C1 segment of cervical spinal cord (tissue), 14 donors: ENCODE results near the gene TBCEL.
A peak's percentile ranks its signal among the peaks of the same experiment; 100 is the strongest.
"Not testable (repeated sequence)": the region's sequence is repeated elsewhere in the genome, so short reads cannot be mapped to it uniquely, and the experiment has no call there.

Source experiments
- DNase-seq, 14 donors: peaks; one replicate each; lab custom pipeline; 2025; lab: John Stamatoyannopoulos, UW

The TBCEL gene, protein sequence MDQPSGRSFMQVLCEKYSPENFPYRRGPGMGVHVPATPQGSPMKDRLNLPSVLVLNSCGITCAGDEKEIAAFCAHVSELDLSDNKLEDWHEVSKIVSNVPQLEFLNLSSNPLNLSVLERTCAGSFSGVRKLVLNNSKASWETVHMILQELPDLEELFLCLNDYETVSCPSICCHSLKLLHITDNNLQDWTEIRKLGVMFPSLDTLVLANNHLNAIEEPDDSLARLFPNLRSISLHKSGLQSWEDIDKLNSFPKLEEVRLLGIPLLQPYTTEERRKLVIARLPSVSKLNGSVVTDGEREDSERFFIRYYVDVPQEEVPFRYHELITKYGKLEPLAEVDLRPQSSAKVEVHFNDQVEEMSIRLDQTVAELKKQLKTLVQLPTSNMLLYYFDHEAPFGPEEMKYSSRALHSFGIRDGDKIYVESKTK

DNA sequence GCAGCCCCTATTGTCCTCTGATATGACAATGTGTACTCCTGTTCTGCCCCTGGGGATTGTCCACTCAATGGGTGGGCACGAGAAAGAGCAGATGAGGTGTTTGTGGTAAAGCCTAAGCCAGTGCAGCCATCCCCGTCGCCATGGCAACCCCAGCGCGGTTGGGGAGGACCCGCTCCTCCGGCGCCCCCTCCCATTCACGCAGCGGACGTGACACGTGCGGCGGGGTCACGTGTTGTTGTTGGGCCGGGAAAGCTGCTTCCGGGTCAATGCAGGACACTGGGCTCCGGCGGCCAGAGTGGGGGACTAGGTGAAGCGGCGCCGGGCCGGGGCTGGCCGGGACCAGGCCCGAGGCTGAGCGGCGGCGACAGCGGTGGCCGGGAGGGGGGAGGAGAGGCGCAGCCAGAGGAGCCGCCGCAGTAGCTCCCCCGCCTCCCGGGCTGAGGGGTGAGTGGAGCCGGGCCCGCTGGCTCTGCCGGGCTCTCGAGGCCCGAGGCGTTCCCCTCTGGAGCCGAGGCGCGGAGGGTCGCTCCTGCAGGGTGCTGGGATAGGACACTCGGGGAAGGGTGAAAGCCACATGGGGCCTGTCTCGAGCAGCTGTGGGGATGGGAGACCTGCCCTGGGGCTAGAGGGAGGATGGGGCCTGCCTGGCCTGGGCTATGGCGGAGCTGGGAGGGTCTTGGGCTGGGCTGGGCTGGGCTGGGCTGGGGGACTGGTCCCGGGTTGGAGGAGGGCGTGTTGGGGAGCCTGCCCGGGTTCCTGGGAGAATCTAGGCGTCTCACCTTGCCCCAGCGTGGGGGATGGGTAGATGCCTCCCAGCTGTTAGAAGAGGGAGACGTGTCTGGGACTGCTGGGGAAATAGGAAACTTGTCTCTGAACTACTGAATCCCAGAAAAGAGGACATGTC is at the start of gene TBCEL:
TBCEL (plus strand) TSS at position 255 of the 904 bp plus-strand sequence. CDS start 21,589 bp downstream, outside the sequence.
- peak in 13 of 14 donors; percentile 49 to 87 (median 80) for DNase-seq

DNA sequence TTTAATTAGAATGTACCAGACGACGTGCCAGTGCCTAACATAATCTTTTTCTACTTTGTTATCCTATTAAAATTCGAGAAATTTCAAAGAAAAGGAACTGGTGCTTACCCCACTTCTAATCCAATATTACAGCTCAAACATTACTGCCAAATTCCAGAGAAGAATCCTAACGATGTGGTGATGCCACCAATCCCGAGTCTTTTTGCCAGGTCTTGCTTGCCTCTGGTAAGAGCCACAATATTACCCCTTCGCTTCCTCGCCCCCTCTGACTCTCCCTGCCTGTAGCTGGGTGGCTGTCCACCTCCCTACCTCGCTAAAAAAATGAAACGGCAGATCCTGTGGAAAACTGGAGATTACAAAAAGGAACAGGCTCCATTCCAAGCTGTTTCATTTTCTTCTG is 49.4 kb upstream of the TBCEL start:
- DNase-seq: no peak

- DNase-seq: no peak
Measured at GRCh38 chr11:120974965-120975364, 48.9 kb upstream of the TBCEL start.

GRCh38 chr11:120977266-120978137 is 46.4 kb upstream of the TBCEL start:
- DNase-seq: no peak

GRCh38 chr11:120978701-120979100 is 45.2 kb upstream of the TBCEL start:
- DNase-seq: no peak

DNA sequence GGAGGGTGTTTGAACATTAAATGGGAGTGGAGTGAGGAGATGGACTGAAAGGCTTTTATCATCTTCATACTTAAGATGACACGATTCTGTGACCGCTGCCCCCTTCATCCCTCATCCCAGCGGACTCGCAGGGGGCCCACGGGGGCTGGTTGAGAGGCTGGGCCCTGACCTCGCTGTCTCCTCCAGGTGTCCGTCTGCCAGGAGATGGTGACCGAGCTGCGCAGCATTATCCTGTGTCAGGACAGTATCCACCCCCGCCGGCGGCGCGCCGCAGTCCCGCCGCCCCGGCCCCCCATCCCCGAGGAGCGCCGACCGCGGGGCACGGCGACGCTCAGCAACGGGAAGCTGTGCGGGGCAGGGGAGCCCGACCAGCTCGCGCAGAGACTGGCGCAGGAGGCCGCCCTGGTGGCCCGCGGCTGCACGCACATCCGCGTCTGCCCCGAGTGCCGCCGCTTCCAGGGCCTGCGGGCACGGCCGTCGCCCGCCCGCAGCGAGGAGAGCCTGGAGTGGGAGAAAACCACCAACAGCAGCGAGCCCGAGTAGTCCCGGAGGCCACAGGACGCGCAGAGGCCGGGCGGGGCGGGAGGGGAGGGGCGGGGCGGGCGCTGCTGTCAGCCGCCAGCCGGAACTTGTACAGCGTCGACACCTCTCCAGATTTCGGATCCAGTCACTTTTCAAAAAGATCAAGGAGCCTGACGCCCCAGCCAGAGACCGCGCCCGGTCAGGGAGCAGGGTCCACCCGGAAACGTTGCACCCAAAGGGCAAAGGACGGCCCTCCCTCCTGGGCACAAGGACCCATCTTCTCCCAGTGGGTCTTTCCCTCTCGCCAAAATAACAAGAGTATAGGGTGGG is 38.0 kb upstream of the TBCEL start:
- peak in 4 of 14 donors; percentile 4 to 29 (median 22) for DNase-seq

DNA sequence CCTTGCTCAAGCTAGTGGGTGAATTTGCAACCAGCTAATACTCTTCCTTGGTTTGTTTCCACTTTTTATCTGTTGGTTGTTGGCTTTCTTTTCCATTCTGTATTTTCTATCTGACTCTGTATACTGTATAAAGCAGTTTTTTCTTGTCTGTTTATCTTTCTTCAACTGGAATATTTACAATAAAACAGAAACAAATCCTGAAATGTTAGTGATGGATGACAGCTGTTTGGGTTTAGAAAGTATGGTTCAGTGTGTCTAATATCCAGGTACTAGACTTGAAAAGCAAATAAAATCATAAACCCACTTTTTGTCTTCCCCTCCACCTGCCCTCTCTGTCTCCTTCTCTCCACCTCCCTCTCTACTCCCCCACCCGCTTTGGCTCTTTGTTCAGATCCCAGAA is 35.3 kb upstream of the TBCEL start:
- DNase-seq: no peak

GRCh38 chr11:120991830-120992686 is 31.8 kb upstream of the TBCEL start:
- no peak for DNase-seq

- DNase-seq: no peak
Measured at GRCh38 chr11:120994091-120994859, 29.6 kb upstream of the TBCEL start.

- no peak for DNase-seq
Measured at GRCh38 chr11:120995184-120995583, 28.7 kb upstream of the TBCEL start.

DNA sequence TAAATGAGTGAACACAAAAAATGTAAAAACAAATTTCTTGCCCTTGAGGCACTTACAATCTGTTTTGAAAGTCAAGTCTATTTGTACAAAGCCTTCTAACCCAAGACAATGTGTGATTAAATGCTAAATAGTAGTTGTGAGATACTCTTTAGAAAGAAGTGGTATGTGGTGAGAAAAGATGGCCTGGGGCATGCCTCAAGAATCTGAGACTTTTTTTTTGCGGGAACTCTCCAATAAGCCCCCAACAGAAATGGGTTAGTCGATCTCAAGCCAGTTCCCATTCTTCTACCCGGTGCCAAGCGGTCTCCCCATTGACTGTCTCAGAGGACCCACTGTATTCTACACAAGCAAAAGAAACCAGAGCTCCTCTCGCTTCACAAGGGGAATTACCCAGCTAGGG is 26.9 kb upstream of the TBCEL start:
- DNase-seq: no peak

DNA sequence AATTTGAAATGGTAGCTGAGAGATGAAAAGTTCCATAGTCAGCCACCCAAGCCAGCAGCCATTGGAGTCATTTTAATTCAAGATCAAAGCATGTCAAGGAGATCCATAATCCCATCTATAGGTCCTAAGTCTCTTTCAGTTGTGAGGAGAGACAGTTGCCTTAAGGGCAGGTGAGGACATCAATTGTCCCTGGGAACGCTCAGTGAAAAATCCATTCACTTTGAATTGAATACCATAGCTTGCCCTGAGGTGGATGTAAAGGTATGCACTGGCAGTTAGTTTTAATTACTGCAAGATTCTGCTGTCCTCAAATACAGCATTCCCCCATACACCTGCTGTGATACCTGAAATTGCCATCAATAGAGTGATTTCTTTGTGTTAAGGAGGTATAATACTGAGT is 25.3 kb upstream of the TBCEL start:
- DNase-seq: no peak

DNA sequence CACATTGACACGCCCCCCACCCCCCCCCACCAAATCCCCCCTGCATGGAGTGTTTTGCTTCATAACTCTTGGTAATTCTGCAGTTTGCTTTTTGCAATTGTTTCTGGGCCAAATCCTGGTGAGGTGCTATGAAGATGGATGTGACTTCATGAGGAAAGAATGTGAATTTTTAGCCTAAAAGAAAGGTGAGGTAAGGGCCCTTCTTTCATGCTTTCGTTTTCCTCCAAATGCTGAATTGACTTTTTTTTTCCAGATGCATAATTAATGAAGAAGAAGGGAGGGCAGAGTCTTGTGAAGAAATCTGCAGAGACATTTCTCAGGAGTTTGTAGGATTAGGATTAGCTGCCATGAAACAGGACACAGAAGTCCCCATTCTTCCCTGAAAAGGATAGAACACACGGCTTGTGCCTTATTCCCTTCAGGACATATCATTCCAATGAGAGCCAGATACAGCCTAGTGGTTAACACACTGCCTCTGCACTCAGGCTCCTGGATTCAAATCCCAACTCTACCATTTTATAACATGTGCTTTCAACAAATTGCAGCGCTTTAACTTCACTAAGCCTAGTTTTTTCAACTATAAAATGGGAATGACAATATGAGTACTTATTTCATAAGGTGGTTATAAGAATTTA is 19.6 kb upstream of the TBCEL start:
- DNase-seq: no peak

- DNase-seq: no peak
Measured at GRCh38 chr11:121006922-121007321, 17.0 kb upstream of the TBCEL start.

DNA sequence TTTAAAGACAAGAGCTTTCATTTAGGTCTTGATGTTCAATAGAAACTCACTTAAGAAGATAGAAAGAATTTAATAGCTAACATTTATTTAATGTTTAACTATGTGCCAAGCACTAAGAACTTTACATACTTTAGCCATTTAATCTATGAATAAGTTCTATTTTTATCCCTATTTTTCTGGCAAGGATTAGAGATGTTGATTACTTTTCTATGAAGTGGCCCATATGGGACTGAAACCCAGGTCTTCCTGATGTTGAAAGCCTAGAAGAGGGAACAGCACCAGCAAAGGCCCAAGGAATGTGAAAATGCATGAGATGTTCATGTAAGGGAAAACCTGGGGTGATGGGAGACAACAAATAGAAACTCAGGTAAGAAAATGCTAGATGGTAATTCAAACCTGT is 15.4 kb upstream of the TBCEL start:
- no peak for DNase-seq

GRCh38 chr11:121012091-121012490 is 11.8 kb upstream of the TBCEL start:
- DNase-seq: no peak

DNA sequence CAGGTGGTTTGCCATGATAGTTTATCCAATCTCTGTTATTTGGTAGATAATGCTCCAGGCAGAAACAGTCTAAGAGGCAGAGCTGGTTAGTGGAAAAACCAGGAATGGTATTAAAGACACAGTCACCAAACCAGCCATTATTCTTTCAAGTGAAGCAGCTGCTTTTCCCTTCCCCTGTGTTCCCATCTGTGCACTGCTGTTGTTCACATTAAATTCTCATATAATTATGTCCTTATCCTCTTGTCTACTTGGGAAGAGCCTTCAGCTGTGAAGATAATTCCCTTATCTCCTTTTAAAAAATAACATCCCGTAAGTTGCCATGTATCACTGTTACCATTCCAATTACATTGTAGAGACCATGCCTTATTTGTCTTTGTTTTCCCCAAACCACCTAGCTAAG is 5.2 kb upstream of the TBCEL start:
- no peak for DNase-seq

GRCh38 chr11:121021718-121022117 is 2.2 kb upstream of the TBCEL start:
- DNase-seq: not testable (repeated sequence)
